ENCODE data around the gene NRCAM. TPM values are rescaled to one million over a fixed set of nuclear protein-coding genes. Genes with fewer than 3 reads are reported as not detected.

The NRCAM gene
- polyA plus RNA-seq, 3 donors: not detected

DNA sequence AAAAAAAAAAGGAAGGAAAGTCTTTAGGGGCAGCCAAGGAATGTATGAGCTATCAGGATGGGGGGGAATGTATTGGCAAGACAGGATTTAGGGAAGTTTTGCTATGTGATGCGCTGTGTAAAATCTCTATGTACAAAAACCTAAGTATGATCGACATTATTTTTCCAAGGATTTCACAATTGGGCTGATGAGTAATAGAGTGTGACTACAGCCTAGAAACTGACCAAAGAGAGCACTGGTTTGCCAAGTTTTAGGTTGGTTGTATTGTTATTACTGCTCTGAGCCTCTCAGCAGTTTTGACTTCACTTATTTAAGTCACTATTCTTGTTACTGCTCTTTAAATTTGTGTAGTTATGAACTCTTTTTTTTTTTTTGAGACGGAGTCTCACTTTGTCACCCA lies 107.3 kb downstream of the NRCAM start:
- no peak for DNase-seq
- Mint-ChIP-seq H3K27me3 (ENCODE audit: low read depth in 3 of 3) (peaks cover 1 to 6% (median 4%) of the 10 kb centered on the region in 3 donors), H3K27ac (no peak overlapping the region), H3K36me3 (no peaks in the 10 kb centered on the region), H3K4me1 (no peaks in the 10 kb centered on the region), H3K4me3 (no peak overlapping the region), H3K9me3 (peaks cover 0 to 4% (median 1%) of the 10 kb centered on the region in 7 donors)
- no peak overlapping the region for H3K9ac ChIP-seq (ENCODE audit: insufficient read depth, low read length, poor library complexity, severe bottlenecking)
- H3K4me2 ChIP-seq (replicated peaks; ENCODE audit: extremely low read depth, low read length, poor library complexity, severe bottlenecking): no peak overlapping the region
- no peak overlapping the region for H3K27ac ChIP-seq (ENCODE audit: low read depth in 1 of 2, low read length in 2 of 2)
- H3K4me1 ChIP-seq (ENCODE audit: control insufficient read depth in 1 of 2, insufficient read depth in 2 of 2, low read length in 2 of 2): no peaks in the 10 kb centered on the region
- intact Hi-C loops (cut with micrococcal nuclease): no loop called here
- no peak overlapping the region for H3K4me3 ChIP-seq (replicated peaks in 1 of 3; ENCODE audit: low read depth in 2 of 3, low read length in 3 of 3)
- H3K36me3 ChIP-seq (replicated peaks in 1 of 2; ENCODE audit: control insufficient read depth in 1 of 2, insufficient read depth in 2 of 2, low read length in 2 of 2): no peaks in the 10 kb centered on the region
- H3K27me3 ChIP-seq (ENCODE audit: control insufficient read depth in 2 of 2, insufficient read depth in 2 of 2, low read length in 2 of 2): no peaks in the 10 kb centered on the region
- no CpG with 5 or more reads among the region's 3 CpGs for WGBS (ENCODE audit: insufficient coverage)
- no peaks in the 10 kb centered on the region for H3K79me2 ChIP-seq (ENCODE audit: insufficient read depth, low read length)
- no peaks in the 10 kb centered on the region for H4K20me1 ChIP-seq (ENCODE audit: insufficient read depth, low read length)
- no peak overlapping the region for H2AFZ ChIP-seq (ENCODE audit: insufficient read depth, low read depth, low read length, poor library complexity, severe bottlenecking)
- H3K9me3 ChIP-seq (replicated peaks in 1 of 2; ENCODE audit: control insufficient read depth in 1 of 2, insufficient read depth in 1 of 2, low read length in 2 of 2): no peaks in the 10 kb centered on the region
- TF ChIP-seq, protein P1, sequence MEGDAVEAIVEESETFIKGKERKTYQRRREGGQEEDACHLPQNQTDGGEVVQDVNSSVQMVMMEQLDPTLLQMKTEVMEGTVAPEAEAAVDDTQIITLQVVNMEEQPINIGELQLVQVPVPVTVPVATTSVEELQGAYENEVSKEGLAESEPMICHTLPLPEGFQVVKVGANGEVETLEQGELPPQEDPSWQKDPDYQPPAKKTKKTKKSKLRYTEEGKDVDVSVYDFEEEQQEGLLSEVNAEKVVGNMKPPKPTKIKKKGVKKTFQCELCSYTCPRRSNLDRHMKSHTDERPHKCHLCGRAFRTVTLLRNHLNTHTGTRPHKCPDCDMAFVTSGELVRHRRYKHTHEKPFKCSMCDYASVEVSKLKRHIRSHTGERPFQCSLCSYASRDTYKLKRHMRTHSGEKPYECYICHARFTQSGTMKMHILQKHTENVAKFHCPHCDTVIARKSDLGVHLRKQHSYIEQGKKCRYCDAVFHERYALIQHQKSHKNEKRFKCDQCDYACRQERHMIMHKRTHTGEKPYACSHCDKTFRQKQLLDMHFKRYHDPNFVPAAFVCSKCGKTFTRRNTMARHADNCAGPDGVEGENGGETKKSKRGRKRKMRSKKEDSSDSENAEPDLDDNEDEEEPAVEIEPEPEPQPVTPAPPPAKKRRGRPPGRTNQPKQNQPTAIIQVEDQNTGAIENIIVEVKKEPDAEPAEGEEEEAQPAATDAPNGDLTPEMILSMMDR (IDR thresholded peaks at IDR 0.05): no peak

DNA sequence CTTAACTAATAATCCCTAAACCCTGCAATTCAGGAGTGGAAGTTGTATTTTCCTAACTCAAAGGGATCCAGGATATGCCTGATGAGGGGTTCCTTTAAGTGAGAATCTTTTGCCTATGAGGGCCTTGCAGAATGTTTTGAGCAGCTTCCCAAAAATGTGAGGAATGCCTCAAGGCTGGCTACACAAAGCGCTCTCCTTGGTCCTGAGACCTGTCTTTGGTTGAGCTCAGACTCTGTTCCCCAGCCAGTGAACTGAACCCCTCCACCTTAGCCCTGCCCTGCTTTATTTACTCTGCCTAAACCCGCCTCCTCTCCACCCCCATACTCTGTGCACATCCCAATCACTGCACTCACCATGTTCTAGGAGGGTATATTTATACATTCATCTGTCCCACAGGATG lies 108.6 kb downstream of the NRCAM start:
- TF ChIP-seq, protein P1 (IDR thresholded peaks at IDR 0.05): no peak
- no peaks in the 10 kb centered on the region for H3K36me3 ChIP-seq (replicated peaks in 1 of 2; ENCODE audit: control insufficient read depth in 1 of 2, insufficient read depth in 2 of 2, low read length in 2 of 2)
- no peaks in the 10 kb centered on the region for H3K79me2 ChIP-seq (ENCODE audit: insufficient read depth, low read length)
- H3K9me3 Mint-ChIP-seq: peaks cover 0 to 8% (median 1%) of the 10 kb centered on the region in 7 donors
- H3K9me3 ChIP-seq (replicated peaks in 1 of 2; ENCODE audit: control insufficient read depth in 1 of 2, insufficient read depth in 1 of 2, low read length in 2 of 2): no peaks in the 10 kb centered on the region
- H3K4me2 ChIP-seq (replicated peaks; ENCODE audit: extremely low read depth, low read length, poor library complexity, severe bottlenecking): no peak overlapping the region
- no peak for DNase-seq
- H3K27me3 Mint-ChIP-seq (ENCODE audit: low read depth in 3 of 3): peaks cover 1 to 6% (median 1%) of the 10 kb centered on the region in 3 donors
- H3K4me1 ChIP-seq (ENCODE audit: control insufficient read depth in 1 of 2, insufficient read depth in 2 of 2, low read length in 2 of 2): no peaks in the 10 kb centered on the region
- no peak overlapping the region for H3K4me3 ChIP-seq (replicated peaks in 1 of 3; ENCODE audit: low read depth in 2 of 3, low read length in 3 of 3)
- H4K20me1 ChIP-seq (ENCODE audit: insufficient read depth, low read length): no peaks in the 10 kb centered on the region
- 50% methylated on average over 1 of the region's 2 CpGs for WGBS (ENCODE audit: insufficient coverage)
- no peaks in the 10 kb centered on the region for H3K27me3 ChIP-seq (ENCODE audit: control insufficient read depth in 2 of 2, insufficient read depth in 2 of 2, low read length in 2 of 2)
- no peak overlapping the region for H3K27ac Mint-ChIP-seq
- intact Hi-C loops (cut with micrococcal nuclease): no loop called here
- H3K9ac ChIP-seq (ENCODE audit: insufficient read depth, low read length, poor library complexity, severe bottlenecking): no peak overlapping the region
- H3K4me1 Mint-ChIP-seq: no peaks in the 10 kb centered on the region
- H2AFZ ChIP-seq (ENCODE audit: insufficient read depth, low read depth, low read length, poor library complexity, severe bottlenecking): no peak overlapping the region
- no peak overlapping the region for H3K4me3 Mint-ChIP-seq
- H3K27ac ChIP-seq (ENCODE audit: low read depth in 1 of 2, low read length in 2 of 2): no peak overlapping the region
- H3K36me3 Mint-ChIP-seq: no peaks in the 10 kb centered on the region

Measured in CD14-positive monocyte (primary cell).